HFFc6 (cell line): ENCODE data around the gene C20orf202. TPM values are rescaled to one million over a fixed set of nuclear protein-coding genes. Genes with fewer than 3 reads are reported as not detected.

ENCODE experiments used
- DNase-seq: peaks from one replicate; pipeline ENCODE4 v3.0.0-alpha.2; 2018
- H3K27ac Mint-ChIP-seq: 2 replicates; pipeline ENCODE4 v1.8.0; 2020; ENCODE audit warnings: mild to moderate bottlenecking, mixed read lengths
- H3K27me3 Mint-ChIP-seq: 2 replicates; pipeline ENCODE4 v1.8.0; 2021; ENCODE audit warnings: mild to moderate bottlenecking, moderate library complexity, mixed read lengths; ENCODE audit not compliant: insufficient read depth
- H3K36me3 Mint-ChIP-seq: 2 replicates; pipeline ENCODE4 v1.8.0; 2021; ENCODE audit warnings: low read depth, mixed read lengths
- H3K4me1 Mint-ChIP-seq: 2 replicates; pipeline ENCODE4 v1.8.0; 2020; ENCODE audit warnings: low read depth, mixed read lengths
- H3K4me3 Mint-ChIP-seq: 2 replicates; pipeline ENCODE4 v1.8.0; 2020; ENCODE audit warnings: mild to moderate bottlenecking, moderate library complexity, mixed read lengths
- H3K9me3 Mint-ChIP-seq: 2 replicates; pipeline ENCODE4 v1.8.0; 2020; ENCODE audit warnings: mild to moderate bottlenecking, mixed read lengths
- CTCF ChIP-seq: fragments of 200-600 bp; sonication (generic); IDR thresholded peaks from 2 replicates; pipeline ENCODE4 v1.5.0; 2021; ENCODE audit warnings: antibody characterized with exemption, mild to moderate bottlenecking
- total RNA-seq, 6 experiments: library from RNA; stranded (reverse); fragmentation: NEBNext Ultra II Directional; extraction: Animal tissue kit (Norgen Biotek cat#: 25700); gene quantifications; 2 replicates in 1 of 6; 3 replicates in 5 of 6; pipeline ENCODE4 v1.2.3, GENCODE V29; 2021

Gene C20orf202
- total RNA-seq, 6 experiments from 2014 or later = not detected

- Mint-ChIP-seq H3K36me3 (peaks cover 59% of the 10 kb centered on the region), H3K27ac (no peak overlapping the region), H3K9me3 (no peaks in the 10 kb centered on the region), H3K4me1 (no peaks in the 10 kb centered on the region), H3K4me3 (no peak overlapping the region), H3K27me3 (no peaks in the 10 kb centered on the region; the same call in 1 of the 2 replicates)
- DNase-seq = no peak
- no peak for TF ChIP-seq CTCF
Measured at GRCh38 chr20:1166948-1167720, 36.1 kb upstream of the C20orf202 start.

DNA sequence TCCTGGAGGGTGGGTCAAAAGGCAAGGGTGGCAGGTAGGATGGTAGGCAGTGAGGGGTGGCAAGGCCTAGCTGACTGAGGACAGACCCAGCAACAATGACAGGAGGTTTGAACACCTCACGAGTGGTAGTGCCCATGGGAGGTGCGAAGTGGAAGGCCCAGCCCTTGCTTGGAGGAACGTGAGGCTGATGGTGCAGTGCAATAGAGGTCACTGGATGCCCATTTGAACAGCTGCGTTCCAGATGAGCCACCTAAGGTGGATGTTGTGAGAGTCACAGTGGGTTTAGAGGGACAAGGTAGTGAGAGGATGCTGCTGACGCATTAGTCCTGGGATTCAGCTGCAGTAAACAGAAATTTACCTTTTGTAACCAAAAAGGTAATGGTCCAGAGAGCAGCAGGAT lies 34.0 kb upstream of the C20orf202 start:
- Mint-ChIP-seq H3K4me3 (no peak overlapping the region), H3K27ac (no peak overlapping the region), H3K9me3 (no peaks in the 10 kb centered on the region), H3K4me1 (no peaks in the 10 kb centered on the region), H3K36me3 (peaks cover 67% of the 10 kb centered on the region), H3K27me3 (no peaks in the 10 kb centered on the region; the same call in none of the 2 replicates)
- TF ChIP-seq CTCF = no peak
- DNase-seq = no peak

- Mint-ChIP-seq H3K9me3 (no peaks in the 10 kb centered on the region), H3K27ac (no peak overlapping the region), H3K36me3 (peaks cover 54% of the 10 kb centered on the region), H3K4me1 (no peaks in the 10 kb centered on the region), H3K27me3 (no peaks in the 10 kb centered on the region; the same call in none of the 2 replicates), H3K4me3 (no peak overlapping the region)
- DNase-seq = no peak
- no peak for TF ChIP-seq CTCF
Measured at GRCh38 chr20:1171461-1172093, 31.7 kb upstream of the C20orf202 start.

- peaks cover 33% of the 10 kb centered on the region for H3K36me3 Mint-ChIP-seq
- H3K9me3 Mint-ChIP-seq = no peaks in the 10 kb centered on the region
- no peak for DNase-seq
- TF ChIP-seq CTCF = no peak
- H3K4me1 Mint-ChIP-seq = no peaks in the 10 kb centered on the region
- no peak overlapping the region for H3K4me3 Mint-ChIP-seq
- no peaks in the 10 kb centered on the region; the same call in none of the 2 replicates for H3K27me3 Mint-ChIP-seq
- no peak overlapping the region for H3K27ac Mint-ChIP-seq
Measured at GRCh38 chr20:1173698-1174097, 29.6 kb upstream of the C20orf202 start.

DNA sequence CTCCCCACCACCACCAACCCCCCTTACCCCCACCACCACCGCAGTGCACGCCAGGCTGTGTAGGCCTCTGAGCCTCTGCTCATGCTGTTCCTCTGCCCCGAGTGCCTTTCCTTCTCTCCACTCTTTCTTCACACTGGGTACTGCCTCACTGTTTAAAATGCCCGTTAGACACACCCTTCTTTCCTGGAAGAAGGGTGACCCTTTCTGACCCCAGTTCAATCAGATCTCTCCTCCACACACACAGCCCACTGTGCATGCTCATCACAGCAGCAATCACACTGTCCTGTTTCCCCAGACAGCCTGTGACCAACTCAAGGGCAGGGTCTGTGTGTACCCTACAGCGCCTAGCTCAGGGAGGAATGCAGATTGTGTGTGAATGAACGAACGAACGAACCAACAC lies 28.5 kb upstream of the C20orf202 start:
- Mint-ChIP-seq H3K36me3 (peaks cover 29% of the 10 kb centered on the region), H3K27me3 (no peaks in the 10 kb centered on the region; the same call in 1 of the 2 replicates), H3K4me3 (no peak overlapping the region), H3K9me3 (no peaks in the 10 kb centered on the region), H3K27ac (no peak overlapping the region), H3K4me1 (no peaks in the 10 kb centered on the region)
- DNase-seq = no peak
- no peak for TF ChIP-seq CTCF
